NCI-H446 (cell line): ENCODE measurements around the gene MEPE.
"Not testable (repeated sequence)": the region's sequence is repeated elsewhere in the genome, so short reads cannot be mapped to it uniquely, and the experiment has no call there.

Experiments used
- DNase-seq, 2 experiments: peaks; one replicate each; lab custom pipeline; 2025; lab: John Stamatoyannopoulos, UW

The MEPE gene

GRCh38 chr4:87882861-87883260 is 50.1 kb downstream of the MEPE start:
- no peak for DNase-seq

- DNase-seq: no peak
Observed at GRCh38 chr4:87884976-87885549, 52.3 kb downstream of the MEPE start.

GRCh38 chr4:87886083-87886482 is 53.3 kb downstream of the MEPE start:
- DNase-seq: no peak

- not testable (repeated sequence) for DNase-seq
Observed at GRCh38 chr4:87890753-87891152, 58.0 kb downstream of the MEPE start.

- DNase-seq: no peak
Observed at GRCh38 chr4:87895964-87896621, 63.3 kb downstream of the MEPE start.
